ENCODE measurements around the gene CSNK2A1.

DNA sequence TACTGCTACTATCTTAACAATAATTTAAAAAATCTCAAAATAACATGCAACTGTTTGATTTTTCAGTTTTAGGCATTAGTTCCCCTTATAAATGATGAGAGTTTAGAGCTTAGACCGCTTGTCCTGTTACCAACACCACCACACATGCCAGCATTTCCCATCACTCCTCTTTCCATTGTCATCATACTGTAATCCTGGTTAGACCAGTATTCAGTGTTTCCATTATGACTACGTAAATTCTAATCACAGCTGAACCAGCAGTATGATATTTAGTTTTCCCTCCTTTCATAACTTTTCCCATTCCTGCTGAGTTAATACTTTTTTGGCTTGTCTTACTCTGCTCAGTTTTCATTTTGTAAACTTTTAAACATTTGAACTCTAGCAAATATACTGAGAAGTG lies 69.0 kb downstream of the CSNK2A1 start:
- TF ChIP-seq, protein P1, sequence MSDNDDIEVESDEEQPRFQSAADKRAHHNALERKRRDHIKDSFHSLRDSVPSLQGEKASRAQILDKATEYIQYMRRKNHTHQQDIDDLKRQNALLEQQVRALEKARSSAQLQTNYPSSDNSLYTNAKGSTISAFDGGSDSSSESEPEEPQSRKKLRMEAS (IDR thresholded peaks at IDR 0.05; ENCODE audit: insufficient read depth, insufficient read length) = no peak
- TF ChIP-seq POLR2AphosphoS5 (IDR thresholded peaks at IDR 0.05; ENCODE audit: insufficient read depth, low read depth, low read length) (no peak), POLR2A (IDR thresholded peaks at IDR 0.05; ENCODE audit: low read depth, low read length) (no peak), EZH2 (IDR thresholded peaks at IDR 0.05; ENCODE audit: borderline replicate concordance, low read depth, low read length, severe bottlenecking) (no peak)
- TF ChIP-seq, protein P2, sequence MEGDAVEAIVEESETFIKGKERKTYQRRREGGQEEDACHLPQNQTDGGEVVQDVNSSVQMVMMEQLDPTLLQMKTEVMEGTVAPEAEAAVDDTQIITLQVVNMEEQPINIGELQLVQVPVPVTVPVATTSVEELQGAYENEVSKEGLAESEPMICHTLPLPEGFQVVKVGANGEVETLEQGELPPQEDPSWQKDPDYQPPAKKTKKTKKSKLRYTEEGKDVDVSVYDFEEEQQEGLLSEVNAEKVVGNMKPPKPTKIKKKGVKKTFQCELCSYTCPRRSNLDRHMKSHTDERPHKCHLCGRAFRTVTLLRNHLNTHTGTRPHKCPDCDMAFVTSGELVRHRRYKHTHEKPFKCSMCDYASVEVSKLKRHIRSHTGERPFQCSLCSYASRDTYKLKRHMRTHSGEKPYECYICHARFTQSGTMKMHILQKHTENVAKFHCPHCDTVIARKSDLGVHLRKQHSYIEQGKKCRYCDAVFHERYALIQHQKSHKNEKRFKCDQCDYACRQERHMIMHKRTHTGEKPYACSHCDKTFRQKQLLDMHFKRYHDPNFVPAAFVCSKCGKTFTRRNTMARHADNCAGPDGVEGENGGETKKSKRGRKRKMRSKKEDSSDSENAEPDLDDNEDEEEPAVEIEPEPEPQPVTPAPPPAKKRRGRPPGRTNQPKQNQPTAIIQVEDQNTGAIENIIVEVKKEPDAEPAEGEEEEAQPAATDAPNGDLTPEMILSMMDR (IDR thresholded peaks at IDR 0.05; ENCODE audit: extremely low read depth in 1 of 2, insufficient read depth in 1 of 2, low read depth in 1 of 2, low read length in 2 of 2) = no peak

Data from endothelial cell of umbilical vein (primary cell).